ENCODE measurements around the gene GRAMD2B.

Gene GRAMD2B

GRCh38 chr5:126450907-126451306 is 27.7 kb downstream of the GRAMD2B start:
- Mint-ChIP-seq H3K27me3 (no peaks in the 10 kb centered on the region), H3K4me1 (ENCODE audit: low read depth) (peaks cover 62% of the 10 kb centered on the region), H3K4me3 (peak overlapping the region; percentile 91), H3K9me3 (ENCODE audit: low read depth) (no peaks in the 10 kb centered on the region), H3K36me3 (peaks cover 9% of the 10 kb centered on the region), H3K27ac (peak overlapping the region; percentile 99)

- peak overlapping the region; percentile 56 for H3K4me3 Mint-ChIP-seq
- no peaks in the 10 kb centered on the region for H3K27me3 Mint-ChIP-seq
- peaks cover 10% of the 10 kb centered on the region for H3K36me3 Mint-ChIP-seq
- H3K27ac Mint-ChIP-seq = peak overlapping the region; percentile 87
- peaks cover 56% of the 10 kb centered on the region for H3K4me1 Mint-ChIP-seq (ENCODE audit: low read depth)
- H3K9me3 Mint-ChIP-seq (ENCODE audit: low read depth) = no peaks in the 10 kb centered on the region
Observed at GRCh38 chr5:126452477-126452876, 29.3 kb downstream of the GRAMD2B start.

- no peak overlapping the region for H3K4me3 Mint-ChIP-seq
- no peaks in the 10 kb centered on the region for H3K9me3 Mint-ChIP-seq (ENCODE audit: low read depth)
- peaks cover 12% of the 10 kb centered on the region for H3K36me3 Mint-ChIP-seq
- H3K27me3 Mint-ChIP-seq = no peaks in the 10 kb centered on the region
- no peak overlapping the region for H3K27ac Mint-ChIP-seq
- peaks cover 47% of the 10 kb centered on the region for H3K4me1 Mint-ChIP-seq (ENCODE audit: low read depth)
Observed at GRCh38 chr5:126454081-126454480, 30.9 kb downstream of the GRAMD2B start.

- Mint-ChIP-seq H3K4me3 (no peak overlapping the region), H3K27me3 (no peaks in the 10 kb centered on the region), H3K36me3 (peaks cover 12% of the 10 kb centered on the region), H3K9me3 (ENCODE audit: low read depth) (no peaks in the 10 kb centered on the region), H3K27ac (no peak overlapping the region), H3K4me1 (ENCODE audit: low read depth) (peaks cover 44% of the 10 kb centered on the region)
Observed at GRCh38 chr5:126454535-126454934, 31.3 kb downstream of the GRAMD2B start.

- no peaks in the 10 kb centered on the region for H3K9me3 Mint-ChIP-seq (ENCODE audit: low read depth)
- peaks cover 37% of the 10 kb centered on the region for H3K4me1 Mint-ChIP-seq (ENCODE audit: low read depth)
- no peak overlapping the region for H3K27ac Mint-ChIP-seq
- H3K4me3 Mint-ChIP-seq = no peak overlapping the region
- peaks cover 12% of the 10 kb centered on the region for H3K36me3 Mint-ChIP-seq
- H3K27me3 Mint-ChIP-seq = no peaks in the 10 kb centered on the region
Observed at GRCh38 chr5:126455264-126455663, 32.1 kb downstream of the GRAMD2B start.

GRCh38 chr5:126455728-126456127 is 32.5 kb downstream of the GRAMD2B start:
- Mint-ChIP-seq H3K4me1 (ENCODE audit: low read depth) (peaks cover 35% of the 10 kb centered on the region), H3K4me3 (no peak overlapping the region), H3K27ac (no peak overlapping the region), H3K36me3 (peaks cover 15% of the 10 kb centered on the region), H3K27me3 (no peaks in the 10 kb centered on the region), H3K9me3 (ENCODE audit: low read depth) (no peaks in the 10 kb centered on the region)

DNA sequence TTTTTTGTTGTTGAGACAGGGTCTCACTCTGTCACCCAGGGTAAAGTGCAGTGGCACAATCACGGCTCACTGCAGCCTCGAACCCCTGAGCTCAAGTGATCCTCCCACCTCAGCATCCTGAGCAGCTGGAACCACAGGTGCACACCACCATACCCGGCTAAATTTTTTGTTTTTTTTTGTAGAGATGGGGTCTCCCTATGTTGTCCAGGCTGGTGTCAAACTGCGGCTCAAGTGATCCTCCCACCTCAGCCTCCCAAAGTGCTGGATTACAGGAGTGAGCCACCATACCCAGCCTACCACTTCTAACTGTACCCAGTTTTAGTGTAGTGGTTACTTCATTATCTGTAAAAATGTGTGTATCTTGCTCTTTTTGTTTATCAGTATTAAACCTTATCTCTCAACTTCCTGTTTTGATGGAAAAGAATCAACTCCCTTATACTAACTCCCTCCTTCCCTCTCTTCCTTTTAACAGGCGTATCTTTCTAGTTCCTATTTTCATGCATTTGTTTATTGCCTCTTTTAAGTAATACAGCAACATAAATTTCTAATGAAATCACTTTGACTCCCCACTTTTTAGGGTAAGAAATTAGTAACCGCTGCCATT is 33.1 kb downstream of the GRAMD2B start:
- no peaks in the 10 kb centered on the region for H3K9me3 Mint-ChIP-seq (ENCODE audit: low read depth)
- H3K4me1 Mint-ChIP-seq (ENCODE audit: low read depth) = peaks cover 29% of the 10 kb centered on the region
- H3K27ac Mint-ChIP-seq = no peak overlapping the region
- H3K27me3 Mint-ChIP-seq = no peaks in the 10 kb centered on the region
- H3K4me3 Mint-ChIP-seq = no peak overlapping the region
- H3K36me3 Mint-ChIP-seq = peaks cover 18% of the 10 kb centered on the region

DNA sequence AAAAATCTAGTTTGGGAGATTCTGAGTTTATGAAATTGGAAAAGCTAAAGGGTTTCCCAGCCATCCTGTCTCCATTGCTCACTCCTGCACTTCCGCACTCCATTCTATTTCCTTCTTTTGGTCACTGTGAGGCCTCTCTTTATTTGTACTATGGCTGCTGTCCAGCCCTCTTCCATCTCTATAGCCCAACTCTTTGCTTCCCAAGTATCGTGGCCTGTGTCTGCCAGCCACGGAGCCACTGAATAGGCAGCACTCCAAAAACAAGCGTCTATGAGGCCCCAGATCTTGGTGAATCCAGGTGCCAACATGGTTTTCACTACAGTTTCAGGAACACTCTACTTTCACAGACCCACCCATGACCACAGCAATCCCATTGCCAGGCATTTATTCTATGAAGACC is 37.2 kb downstream of the GRAMD2B start:
- no peaks in the 10 kb centered on the region for H3K9me3 Mint-ChIP-seq (ENCODE audit: low read depth)
- peaks cover 17% of the 10 kb centered on the region for H3K36me3 Mint-ChIP-seq
- H3K4me3 Mint-ChIP-seq = no peak overlapping the region
- H3K27me3 Mint-ChIP-seq = no peaks in the 10 kb centered on the region
- peaks cover 25% of the 10 kb centered on the region for H3K4me1 Mint-ChIP-seq (ENCODE audit: low read depth)
- H3K27ac Mint-ChIP-seq = no peak overlapping the region

GRCh38 chr5:126460977-126461376 is 37.8 kb downstream of the GRAMD2B start:
- Mint-ChIP-seq H3K36me3 (peaks cover 17% of the 10 kb centered on the region), H3K27me3 (no peaks in the 10 kb centered on the region), H3K4me1 (ENCODE audit: low read depth) (peaks cover 25% of the 10 kb centered on the region), H3K4me3 (no peak overlapping the region), H3K27ac (no peak overlapping the region), H3K9me3 (ENCODE audit: low read depth) (no peaks in the 10 kb centered on the region)

GRCh38 chr5:126461838-126462237 is 38.6 kb downstream of the GRAMD2B start:
- H3K4me3 Mint-ChIP-seq = no peak overlapping the region
- H3K36me3 Mint-ChIP-seq = peaks cover 19% of the 10 kb centered on the region
- no peak overlapping the region for H3K27ac Mint-ChIP-seq
- peaks cover 22% of the 10 kb centered on the region for H3K4me1 Mint-ChIP-seq (ENCODE audit: low read depth)
- no peaks in the 10 kb centered on the region for H3K9me3 Mint-ChIP-seq (ENCODE audit: low read depth)
- H3K27me3 Mint-ChIP-seq = no peaks in the 10 kb centered on the region

- Mint-ChIP-seq H3K27ac (peak overlapping the region; percentile 24), H3K4me3 (no peak overlapping the region)
Observed at GRCh38 chr5:126462239-126463014, 39.2 kb downstream of the GRAMD2B start.

DNA sequence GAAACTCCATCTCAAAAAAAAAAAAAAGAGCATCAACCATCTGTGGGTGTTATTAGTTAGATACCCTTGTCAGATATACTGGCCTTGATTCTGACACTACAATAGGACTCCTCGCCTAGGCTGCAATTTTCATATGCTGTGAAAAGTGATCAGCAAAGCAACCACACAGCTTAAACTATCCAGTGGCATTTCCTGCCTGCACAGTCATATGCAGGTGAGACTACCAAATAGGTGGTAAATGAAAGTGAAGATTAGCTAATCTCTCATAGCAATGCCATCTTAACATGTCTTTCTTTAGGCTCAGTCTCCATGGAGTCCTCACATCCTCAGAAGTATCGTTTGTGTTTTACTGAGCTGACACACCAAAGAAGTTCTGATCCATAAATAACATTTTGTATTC is 40.8 kb downstream of the GRAMD2B start:
- Mint-ChIP-seq H3K4me3 (no peak overlapping the region), H3K4me1 (ENCODE audit: low read depth) (peaks cover 19% of the 10 kb centered on the region), H3K36me3 (peaks cover 14% of the 10 kb centered on the region), H3K27me3 (no peaks in the 10 kb centered on the region), H3K9me3 (ENCODE audit: low read depth) (no peaks in the 10 kb centered on the region), H3K27ac (no peak overlapping the region)

More at GRCh38 chr5:126462239-126463014, 39.2 kb downstream of the GRAMD2B start:
- H3K9me3 Mint-ChIP-seq (ENCODE audit: low read depth) = no peaks in the 10 kb centered on the region
- H3K36me3 Mint-ChIP-seq = peaks cover 19% of the 10 kb centered on the region
- H3K4me1 Mint-ChIP-seq (ENCODE audit: low read depth) = peaks cover 21% of the 10 kb centered on the region
- H3K27me3 Mint-ChIP-seq = no peaks in the 10 kb centered on the region

DNA sequence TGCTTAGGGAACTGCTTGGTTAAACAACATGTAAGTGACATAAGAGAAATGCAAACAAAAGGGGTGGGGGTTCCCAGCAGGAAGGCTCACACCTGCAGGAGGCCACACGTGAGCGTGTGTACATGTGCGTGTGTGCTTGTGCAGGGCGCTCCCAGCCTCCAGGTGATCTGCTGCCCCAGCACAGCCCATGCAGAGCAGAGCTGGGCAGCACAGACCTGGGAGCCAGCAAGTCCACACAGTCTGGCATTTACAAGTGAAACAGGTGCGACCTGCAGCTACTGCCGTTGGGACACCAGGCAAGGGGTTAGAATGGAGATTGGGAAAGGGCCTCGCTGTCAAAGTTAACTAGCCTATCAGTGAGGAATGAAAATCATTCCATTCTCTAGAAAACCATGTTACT is 41.8 kb downstream of the GRAMD2B start:
- no peaks in the 10 kb centered on the region for H3K9me3 Mint-ChIP-seq (ENCODE audit: low read depth)
- no peak overlapping the region for H3K4me3 Mint-ChIP-seq
- H3K36me3 Mint-ChIP-seq = peaks cover 17% of the 10 kb centered on the region
- H3K4me1 Mint-ChIP-seq (ENCODE audit: low read depth) = peaks cover 19% of the 10 kb centered on the region
- no peak overlapping the region for H3K27ac Mint-ChIP-seq
- H3K27me3 Mint-ChIP-seq = no peaks in the 10 kb centered on the region

DNA sequence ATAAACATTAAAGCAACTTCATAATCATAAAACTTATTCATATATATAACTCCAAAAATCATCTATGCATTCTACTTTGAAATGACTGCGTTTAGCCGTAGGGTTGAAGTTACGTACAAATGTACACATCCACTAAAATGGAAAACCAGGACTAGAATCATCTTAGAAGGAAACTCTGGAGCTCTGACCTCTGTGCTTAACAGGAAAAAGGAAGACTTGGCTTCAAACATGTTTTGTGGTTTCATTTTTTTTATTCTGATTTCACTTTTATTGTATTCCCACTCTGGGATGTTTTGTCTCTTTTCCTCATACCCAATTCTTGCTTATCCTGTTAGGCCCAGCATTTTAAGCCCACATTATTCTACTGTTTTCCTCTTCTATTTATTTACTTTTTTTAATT is 44.9 kb downstream of the GRAMD2B start:
- Mint-ChIP-seq H3K4me3 (no peak overlapping the region), H3K27me3 (no peaks in the 10 kb centered on the region), H3K4me1 (ENCODE audit: low read depth) (peaks cover 15% of the 10 kb centered on the region), H3K36me3 (peaks cover 16% of the 10 kb centered on the region), H3K27ac (no peak overlapping the region), H3K9me3 (ENCODE audit: low read depth) (no peaks in the 10 kb centered on the region)

- H3K36me3 Mint-ChIP-seq = peaks cover 16% of the 10 kb centered on the region
- H3K27me3 Mint-ChIP-seq = no peaks in the 10 kb centered on the region
- no peak overlapping the region for H3K4me3 Mint-ChIP-seq
- H3K4me1 Mint-ChIP-seq (ENCODE audit: low read depth) = no peaks in the 10 kb centered on the region
- H3K9me3 Mint-ChIP-seq (ENCODE audit: low read depth) = no peaks in the 10 kb centered on the region
- no peak overlapping the region for H3K27ac Mint-ChIP-seq
Observed at GRCh38 chr5:126469536-126470316, 46.5 kb downstream of the GRAMD2B start.
